Upper lobe of left lung (tissue), 6 donors: Measurements from ENCODE around the gene DDRGK1. TPM values are rescaled to one million over a fixed set of nuclear protein-coding genes. Genes with fewer than 3 reads are reported as not detected.

ENCODE experiments used
- ATAC-seq, 2 donors: fragments of 200-7000 bp; cut with Tn5 transposase; one replicate each; pipeline ENCODE4 v1.9.1; 2022; ENCODE audit warnings: mild to moderate bottlenecking in 2 of 2, moderate library complexity in 2 of 2; ENCODE audit not compliant: low FRiP score in 2 of 2
- DNase-seq, 2 donors: peaks; one replicate each; pipeline ENCODE4 v3.0.0-alpha.2; 2019 to 2020
- H3K27ac ChIP-seq, 4 donors: fragments of 200-600 bp; sonication (generic); one replicate each; pipeline ENCODE4 v1.5.1; 2016 to 2019
- H3K27me3 ChIP-seq, 4 donors: fragments of 200-600 bp; sonication (generic); one replicate each; pipeline ENCODE4 v1.5.1; 2017 to 2019
- H3K36me3 ChIP-seq, 4 donors: fragments of 200-600 bp; sonication (generic); one replicate each; pipeline ENCODE4 v1.5.1; 2016 to 2019
- H3K4me1 ChIP-seq, 4 donors: fragments of 200-600 bp; sonication (generic); one replicate each; pipeline ENCODE4 v1.5.1; 2018 to 2019
- H3K4me3 ChIP-seq, 4 donors: fragments of 200-600 bp; sonication (generic); one replicate each; pipeline ENCODE4 v1.5.1; 2017 to 2019; ENCODE audit warnings: mild to moderate bottlenecking in 2 of 4, moderate library complexity in 1 of 4
- H3K9me3 ChIP-seq, 4 donors: fragments of 200-600 bp; sonication (generic); one replicate each; pipeline ENCODE4 v1.5.1; 2018 to 2019
- EP300 ChIP-seq, 4 donors: sonication (generic); formaldehyde crosslinking; IDR thresholded peaks; one replicate each; pipeline ENCODE4 v1.5.1; 2017; ENCODE audit warnings: antibody characterized with exemption in 4 of 4, control low read depth in 2 of 4
- POLR2A ChIP-seq, 4 donors: fragments of 450-650 bp; IDR thresholded peaks; one replicate each; pipeline ENCODE4 v1.5.1; 2016 to 2017; ENCODE audit warnings: antibody characterized with exemption in 4 of 4, mild to moderate bottlenecking in 2 of 4
- POLR2AphosphoS5 ChIP-seq, 2 donors: sonication (generic); formaldehyde crosslinking; IDR thresholded peaks; one replicate each; pipeline ENCODE4 v1.5.1; 2017; ENCODE audit warnings: antibody characterized with exemption in 2 of 2
- WGBS, 2 donors: methylation state at CpG; one replicate each; pipeline ENCODE4 v1.1.5; 2017 to 2018; 5-methylcytosine and 5-hydroxymethylcytosine counted together
- total RNA-seq, 6 donors: library from RNA; depleted of rRNA in 4 of 6; stranded (reverse); fragments of >200 nt in 4 of 6; gene quantifications; one replicate each; pipeline versions ENCODE4 v1.1.0 to v1.2.1, GENCODE V29; 2016 to 2021
- TF ChIP-seq, protein P1 (sequence below), 6 experiments: fragments of 450-650 bp in 4 of 6; fragments of 200-600 bp in 2 of 6; sonication (generic) in 2 of 6; IDR thresholded peaks; one replicate each; pipeline ENCODE4 v1.5.1; 2016 to 2019; ENCODE audit warnings: antibody characterized with exemption in 6 of 6
- donor health status: DM: no; HTN: no; CAD: no; lungs with moderate emphysema.
- donor health status: DM: no; HTN: yes; CAD: no; lungs with severe emphysema.

Gene DDRGK1
- total RNA-seq, 6 donors from 2014 or later: 90.2 to 192 (median 110) TPM

DNA sequence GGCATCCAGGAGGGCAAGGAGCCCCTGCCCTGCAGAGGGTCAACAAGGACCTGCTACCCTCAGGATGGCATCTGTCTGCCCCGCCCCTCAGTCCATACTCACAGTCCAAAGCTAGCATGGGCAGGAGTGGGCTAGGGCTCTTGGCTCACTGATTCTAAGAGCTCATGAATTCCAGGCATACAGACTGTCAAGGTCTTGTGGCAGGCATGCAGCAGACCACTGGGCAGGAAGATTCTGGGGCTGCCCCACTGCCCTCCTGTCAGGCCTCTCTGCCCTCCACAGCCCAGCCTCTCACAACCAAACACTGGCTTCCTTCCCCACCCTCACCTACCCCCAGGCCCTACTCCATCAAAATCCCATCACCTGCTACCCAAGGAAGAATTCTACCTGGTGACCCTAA is 40.1 kb upstream of the DDRGK1 start:
- H3K27me3 ChIP-seq: peaks cover 0 to 12% (median 6%) of the 10 kb centered on the region in 4 donors
- DNase-seq (no peak), ATAC-seq (no peak)
- TF ChIP-seq EP300 (IDR thresholded peaks at IDR 0.05): no peak
- no peak for TF ChIP-seq POLR2AphosphoS5 (IDR thresholded peaks at IDR 0.05)
- TF ChIP-seq, protein P1, sequence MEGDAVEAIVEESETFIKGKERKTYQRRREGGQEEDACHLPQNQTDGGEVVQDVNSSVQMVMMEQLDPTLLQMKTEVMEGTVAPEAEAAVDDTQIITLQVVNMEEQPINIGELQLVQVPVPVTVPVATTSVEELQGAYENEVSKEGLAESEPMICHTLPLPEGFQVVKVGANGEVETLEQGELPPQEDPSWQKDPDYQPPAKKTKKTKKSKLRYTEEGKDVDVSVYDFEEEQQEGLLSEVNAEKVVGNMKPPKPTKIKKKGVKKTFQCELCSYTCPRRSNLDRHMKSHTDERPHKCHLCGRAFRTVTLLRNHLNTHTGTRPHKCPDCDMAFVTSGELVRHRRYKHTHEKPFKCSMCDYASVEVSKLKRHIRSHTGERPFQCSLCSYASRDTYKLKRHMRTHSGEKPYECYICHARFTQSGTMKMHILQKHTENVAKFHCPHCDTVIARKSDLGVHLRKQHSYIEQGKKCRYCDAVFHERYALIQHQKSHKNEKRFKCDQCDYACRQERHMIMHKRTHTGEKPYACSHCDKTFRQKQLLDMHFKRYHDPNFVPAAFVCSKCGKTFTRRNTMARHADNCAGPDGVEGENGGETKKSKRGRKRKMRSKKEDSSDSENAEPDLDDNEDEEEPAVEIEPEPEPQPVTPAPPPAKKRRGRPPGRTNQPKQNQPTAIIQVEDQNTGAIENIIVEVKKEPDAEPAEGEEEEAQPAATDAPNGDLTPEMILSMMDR (IDR thresholded peaks at IDR 0.05): no peak
- WGBS, 2 donors: 75% methylated on average over 1 of the region's 1 CpG; no CpG with 5 or more reads in 1 of the 2 donors
- H3K27ac ChIP-seq: no peak overlapping the region
- H3K4me3 ChIP-seq: no peak overlapping the region
- H3K9me3 ChIP-seq: no peaks in the 10 kb centered on the region
- no peaks in the 10 kb centered on the region for H3K36me3 ChIP-seq
- H3K4me1 ChIP-seq: peaks cover 15 to 26% (median 17%) of the 10 kb centered on the region in 4 donors

DNA sequence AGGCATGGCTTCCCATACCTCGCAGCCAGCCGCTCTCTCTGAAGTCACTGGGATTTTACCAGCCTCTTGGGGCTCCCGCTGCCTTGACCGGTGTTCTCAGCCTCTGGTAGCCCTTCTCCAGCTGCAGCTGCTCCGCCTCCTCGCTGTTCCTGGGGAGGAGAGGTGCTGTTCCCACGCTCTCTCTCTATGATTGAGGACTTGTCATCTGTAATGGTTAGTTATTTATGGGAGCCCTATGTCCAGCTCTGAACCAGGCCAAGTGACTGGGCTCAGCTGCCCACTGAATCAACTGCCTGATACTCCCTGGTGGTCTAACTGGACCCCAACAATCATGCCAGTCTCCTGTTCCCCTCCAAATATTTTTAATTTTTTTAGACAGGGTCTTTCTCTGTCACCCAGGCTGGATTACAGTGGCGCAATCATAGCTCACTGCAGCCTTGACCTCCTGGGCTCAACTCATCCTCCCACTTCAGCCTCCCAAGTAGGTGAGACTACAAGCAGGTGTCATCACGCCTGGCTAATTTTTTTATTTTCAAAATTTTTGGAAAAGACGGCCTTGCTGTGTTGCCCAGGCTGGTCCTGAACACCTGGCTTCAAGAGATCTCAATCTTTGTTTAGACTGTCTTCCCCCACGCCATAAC is 39.4 kb upstream of the DDRGK1 start:
- Histone ChIP-seq H3K27ac (no peak overlapping the region), H3K9me3 (no peaks in the 10 kb centered on the region), H3K36me3 (no peaks in the 10 kb centered on the region), H3K27me3 (peaks cover 0 to 18% (median 10%) of the 10 kb centered on the region in 4 donors), H3K4me3 (no peak overlapping the region), H3K4me1 (peaks cover 14 to 26% (median 18%) of the 10 kb centered on the region in 4 donors)
- 76 to 78% methylated on average over 11 of the region's 11 CpGs for WGBS, 2 donors
- DNase-seq (no peak), ATAC-seq (no peak)
- TF ChIP-seq EP300 (IDR thresholded peaks at IDR 0.05) (no peak), POLR2AphosphoS5 (IDR thresholded peaks at IDR 0.05) (no peak), POLR2A (IDR thresholded peaks at IDR 0.05) (no peak)
- TF ChIP-seq, protein P1 (IDR thresholded peaks at IDR 0.05): no peak

DNA sequence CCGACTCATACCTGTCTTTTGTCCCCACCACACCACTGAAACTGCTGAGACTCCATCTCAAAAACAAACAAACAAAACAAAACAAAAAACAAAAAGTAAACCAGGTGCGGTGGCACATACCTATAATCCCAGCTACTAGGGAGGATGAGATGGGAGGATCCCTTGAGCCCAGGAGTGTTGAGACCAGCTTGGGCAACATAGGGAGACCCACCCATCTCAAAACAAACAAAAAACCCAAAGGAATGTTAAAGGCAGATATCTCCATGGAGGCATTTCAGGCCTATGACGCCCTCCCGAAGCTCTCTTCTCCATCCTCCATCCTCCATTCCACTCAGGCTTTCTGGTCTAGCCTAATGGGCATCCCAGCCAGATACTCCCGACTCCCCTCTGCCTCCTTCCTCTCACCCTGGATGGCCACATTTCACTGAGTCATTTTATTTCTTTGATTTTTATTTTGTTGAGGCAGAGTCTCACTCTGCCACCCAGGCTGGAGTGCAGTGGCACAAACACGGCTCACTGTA is 37.8 kb upstream of the DDRGK1 start:
- no peak overlapping the region for H3K4me3 ChIP-seq
- no peak for DNase-seq
- TF ChIP-seq POLR2A (IDR thresholded peaks at IDR 0.05): no peak
- peaks cover 13 to 30% (median 23%) of the 10 kb centered on the region in 4 donors for H3K4me1 ChIP-seq
- H3K27ac ChIP-seq: no peak overlapping the region
- 59 to 61% methylated on average over 6 of the region's 6 CpGs for WGBS, 2 donors
- ATAC-seq: no peak
- no peaks in the 10 kb centered on the region for H3K36me3 ChIP-seq
- peaks cover 0 to 34% (median 16%) of the 10 kb centered on the region in 4 donors for H3K27me3 ChIP-seq
- no peaks in the 10 kb centered on the region for H3K9me3 ChIP-seq

DNA sequence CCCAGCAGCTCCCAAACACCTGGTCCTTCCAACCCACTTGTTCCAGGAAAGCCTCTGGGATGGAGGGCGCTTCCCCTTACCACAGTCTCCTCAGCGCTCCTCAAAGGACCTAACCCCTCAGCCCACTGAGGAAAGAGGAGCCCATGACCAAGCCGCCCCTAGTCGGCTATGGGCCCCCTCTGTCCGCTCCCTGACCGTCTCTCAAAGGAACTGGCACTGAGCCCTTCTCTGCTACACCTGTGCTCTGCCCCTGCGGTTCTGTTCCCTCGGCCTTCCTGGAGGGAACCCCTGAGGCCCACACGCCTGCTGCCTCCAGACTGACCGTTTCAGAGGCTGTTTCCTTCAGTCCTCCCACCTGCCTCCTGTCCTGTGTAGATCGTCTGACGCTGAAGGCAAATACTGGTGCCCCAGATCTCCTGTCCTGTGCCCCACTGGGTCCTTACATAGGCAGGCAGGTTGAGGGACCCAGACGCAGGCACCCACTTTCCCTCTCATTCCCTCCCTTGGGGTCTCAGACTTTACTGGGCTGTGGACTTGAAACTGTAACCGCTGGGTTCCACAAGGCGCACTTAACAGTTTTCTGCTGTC is 36.4 kb upstream of the DDRGK1 start:
- H3K27me3 ChIP-seq: peaks cover 0 to 35% (median 16%) of the 10 kb centered on the region in 4 donors
- peaks cover 13 to 30% (median 23%) of the 10 kb centered on the region in 4 donors for H3K4me1 ChIP-seq
- H3K4me3 ChIP-seq: no peak overlapping the region
- ATAC-seq (no peak), DNase-seq (no peak)
- no peak overlapping the region for H3K27ac ChIP-seq
- H3K36me3 ChIP-seq: no peaks in the 10 kb centered on the region
- H3K9me3 ChIP-seq: no peaks in the 10 kb centered on the region
- WGBS, 2 donors: 85 to 86% methylated on average over 15 of the region's 15 CpGs
- no peak for TF ChIP-seq POLR2A (IDR thresholded peaks at IDR 0.05)
- no peak for TF ChIP-seq POLR2AphosphoS5 (IDR thresholded peaks at IDR 0.05)
- no peak for TF ChIP-seq EP300 (IDR thresholded peaks at IDR 0.05)
- TF ChIP-seq, protein P1 (IDR thresholded peaks at IDR 0.05): no peak

DNA sequence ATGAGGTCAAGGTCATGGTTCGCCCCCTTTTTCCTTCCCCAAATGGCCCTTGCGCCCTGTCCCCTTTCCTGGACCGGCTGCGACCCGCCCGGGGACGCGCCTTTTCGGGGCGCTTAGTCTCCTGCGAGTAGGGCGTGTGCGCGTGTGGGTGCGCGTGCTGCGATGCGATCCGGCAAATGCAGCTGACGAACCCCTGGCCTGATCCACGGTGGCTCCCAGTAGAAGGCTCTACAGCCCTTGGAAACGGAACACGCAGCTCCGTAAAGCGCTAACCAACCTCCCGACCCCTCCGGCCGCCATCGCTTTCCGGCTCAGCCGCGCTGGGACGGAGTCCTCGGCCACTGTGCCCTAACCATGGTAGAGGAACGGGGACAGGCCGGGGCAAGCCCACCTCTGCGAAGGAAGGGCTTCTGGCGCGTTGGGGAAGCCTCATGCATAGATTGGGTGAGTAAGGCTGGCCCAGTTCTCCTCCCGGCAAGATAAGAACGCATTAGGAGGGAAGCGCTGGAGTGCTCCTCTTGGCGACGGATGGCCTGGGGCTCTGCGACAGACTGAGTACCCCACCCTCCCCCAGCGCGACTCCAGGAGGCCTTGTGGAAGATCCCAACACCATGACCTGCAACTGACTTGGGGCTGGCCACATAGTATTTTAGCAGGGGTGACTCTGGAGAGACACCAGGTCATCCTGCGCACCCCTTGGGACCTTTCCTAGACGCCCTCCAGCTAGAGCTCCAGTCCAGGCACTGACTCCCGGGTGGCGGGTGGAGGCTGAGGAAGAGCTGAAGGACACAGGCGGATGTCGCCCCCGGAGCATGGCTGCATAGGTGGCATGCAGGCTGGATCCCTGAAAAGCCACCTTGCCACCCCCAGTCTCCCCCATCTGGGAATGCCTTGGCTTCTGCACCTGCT is 35.6 kb upstream of the DDRGK1 start:
- DNase-seq: peak in 1 of 2 donors; percentile 85
- peak in 1 of 2 donors; percentile 47 for ATAC-seq
- Histone ChIP-seq H3K9me3 (no peaks in the 10 kb centered on the region), H3K27ac (no peak overlapping the region), H3K4me3 (peak overlapping the region; percentile 34 to 98 (median 82)), H3K36me3 (no peaks in the 10 kb centered on the region), H3K4me1 (peaks cover 13 to 30% (median 23%) of the 10 kb centered on the region in 4 donors), H3K27me3 (peaks cover 0 to 35% (median 16%) of the 10 kb centered on the region in 4 donors)
- WGBS, 2 donors: 0 to 19% methylated on average over 1 to 45 of the region's 54 CpGs
- TF ChIP-seq POLR2A (IDR thresholded peaks at IDR 0.05) (no peak), POLR2AphosphoS5 (IDR thresholded peaks at IDR 0.05) (no peak), EP300 (IDR thresholded peaks at IDR 0.05) (no peak)
- TF ChIP-seq, protein P1 (IDR thresholded peaks at IDR 0.05): no peak
